Transverse colon (tissue), 4 donors: ENCODE results near the gene NT5C2. TPM values are rescaled to one million over a fixed set of nuclear protein-coding genes. Genes with fewer than 3 reads are reported as not detected.

Source experiments
- DNase-seq: peaks from one replicate; pipeline ENCODE4 v3.0.0-alpha.2; 2019
- H3K27ac ChIP-seq, 4 donors: fragments of 200-600 bp; sonication (generic); 2 replicates each; pipeline ENCODE4 v1.5.1; 2016 to 2018; ENCODE audit warnings: inconsistent platforms in 4 of 4
- H3K27me3 ChIP-seq: fragments of 200-600 bp; sonication (generic); 2 replicates; pipeline ENCODE4 v1.5.1; 2017; ENCODE audit warnings: inconsistent platforms
- H3K36me3 ChIP-seq, 4 donors: fragments of 200-600 bp; sonication (generic); 2 replicates each; pipeline ENCODE4 v1.5.1; 2017 to 2019; ENCODE audit warnings: inconsistent platforms in 4 of 4
- H3K4me1 ChIP-seq, 4 donors: fragments of 200-600 bp; sonication (generic); 2 replicates each; pipeline ENCODE4 v1.5.1; 2017 to 2020; ENCODE audit warnings: inconsistent platforms in 4 of 4
- H3K4me3 ChIP-seq, 4 donors: fragments of 200-600 bp; sonication (generic); 1 replicate in 1 of 4; 2 replicates in 3 of 4; pipeline versions ENCODE4 v1.5.1 to v1.6.1; 2017 to 2019; ENCODE audit warnings: inconsistent platforms in 4 of 4
- H3K9me3 ChIP-seq, 2 donors: fragments of 200-600 bp; sonication (generic); 2 replicates each; pipeline ENCODE4 v1.5.1; 2017 to 2019; ENCODE audit warnings: inconsistent platforms in 2 of 2
- CTCF ChIP-seq, 5 experiments: fragments of 200-600 bp in 3 of 5; fragments of 450-650 bp in 2 of 5; sonication (generic) in 3 of 5; IDR thresholded peaks; 1 replicate in 2 of 5; 2 replicates in 3 of 5; pipeline ENCODE4 v1.5.1; 2016 to 2017; ENCODE audit warnings: antibody characterized with exemption in 5 of 5, inconsistent platforms in 3 of 5, mild to moderate bottlenecking in 2 of 5, moderate library complexity in 1 of 5
- EP300 ChIP-seq: sonication (generic); formaldehyde crosslinking; IDR thresholded peaks from one replicate; pipeline ENCODE4 v1.6.1; 2017; ENCODE audit warnings: antibody characterized with exemption, low read depth
- POLR2A ChIP-seq: fragments of 450-650 bp; IDR thresholded peaks from one replicate; pipeline ENCODE4 v1.6.1; 2016; ENCODE audit warnings: antibody characterized with exemption, mild to moderate bottlenecking, moderate library complexity
- POLR2AphosphoS5 ChIP-seq, 3 donors: sonication (generic); formaldehyde crosslinking; IDR thresholded peaks; one replicate each; pipeline ENCODE4 v1.6.1; 2016; ENCODE audit warnings: antibody characterized with exemption in 3 of 3
- WGBS, 2 donors: methylation state at CpG; one replicate each; pipeline ENCODE4 v1.1.5; 2018; ENCODE audit warnings: low coverage in 1 of 2; 5-methylcytosine and 5-hydroxymethylcytosine counted together
- in situ Hi-C, 4 donors: fragments of 200-750 bp; cut with MboI; loops; one replicate each; pipeline versions ENCODE4 v1.15.0 to v1.15.1; 2017; ENCODE audit warnings: low sequenced_read_pairs in 3 of 4, low pct_ligation_motif_present in 1 of 4, low pct_unique_long_range_greater_than_20kb in 1 of 4
- intact Hi-C: fragments of 100-400 bp; cut with DNase I; formaldehyde crosslinking; loops from one replicate; pipeline ENCODE4 v1.15.1; 2023; ENCODE audit warnings: low total_unique reads
- total RNA-seq, 4 donors: library from RNA; depleted of rRNA; stranded (reverse); fragments of >200 nt; gene quantifications; one replicate each; pipeline ENCODE4 v1.1.0, GENCODE V29; 2016

NT5C2 gene
- total RNA-seq, 4 donors from 2014 or later: 77.1 to 135 (median 105) TPM

DNA sequence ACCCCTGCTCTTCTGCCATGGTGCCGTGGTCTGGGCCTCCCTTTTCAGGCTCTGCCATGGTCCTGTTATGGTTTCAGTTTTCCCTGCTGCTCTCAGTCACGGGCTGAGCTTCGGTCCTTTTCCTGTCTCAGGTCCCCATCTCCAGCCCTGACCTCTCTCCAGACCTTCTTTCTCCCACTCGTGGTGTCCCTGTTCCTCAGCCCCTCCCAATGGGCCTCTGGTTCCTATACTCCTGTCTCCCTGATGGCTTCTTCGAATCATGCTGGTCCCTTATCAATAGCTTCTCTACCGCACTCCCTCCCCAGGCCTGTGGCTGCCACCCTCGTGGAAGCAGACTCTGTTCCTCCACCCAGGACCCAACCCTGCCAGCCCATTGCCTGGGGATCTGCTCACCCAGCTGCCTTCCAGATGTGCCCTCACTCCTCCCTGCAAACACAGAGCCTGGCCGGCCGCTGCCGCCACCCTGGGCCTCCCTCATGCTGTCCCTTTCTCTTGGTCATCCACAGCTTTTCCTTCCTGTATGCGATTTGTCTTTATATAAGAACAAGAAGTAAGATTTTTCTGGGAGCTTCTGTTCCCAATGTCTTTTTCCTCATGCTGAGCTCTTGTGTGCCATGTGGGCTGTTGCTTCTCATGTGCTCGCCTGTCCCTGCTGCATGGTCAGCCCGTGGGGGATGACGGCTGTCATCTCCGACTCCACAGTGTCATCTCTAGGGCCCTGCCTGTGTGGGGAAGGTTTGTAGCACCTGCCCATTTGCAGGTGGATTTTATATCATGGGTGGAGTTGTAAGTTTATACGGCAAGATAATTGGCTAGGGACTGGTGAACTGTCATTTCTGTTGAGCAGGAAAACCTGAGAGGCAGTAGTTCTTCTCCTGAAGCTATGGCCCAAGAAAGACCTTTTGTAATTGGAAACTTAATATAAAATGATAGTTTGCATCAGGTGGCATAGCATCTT lies 126.7 kb downstream of the NT5C2 start:
- Histone ChIP-seq H3K4me1 (no peaks in the 10 kb centered on the region), H3K36me3 (peaks cover 0 to 4% (median 0%) of the 10 kb centered on the region in 4 donors), H3K27ac (no peak overlapping the region), H3K9me3 (no peaks in the 10 kb centered on the region), H3K4me3 (no peak overlapping the region), H3K27me3 (no peaks in the 10 kb centered on the region)
- 70 to 86% methylated on average over 6 to 16 of the region's 16 CpGs for WGBS, 2 donors
- no peak for DNase-seq
- no peak for TF ChIP-seq POLR2A
- TF ChIP-seq POLR2AphosphoS5 (IDR thresholded peaks at IDR 0.05): no peak
- TF ChIP-seq CTCF (IDR thresholded peaks at IDR 0.05): no peak
- TF ChIP-seq EP300: no peak
- in situ Hi-C loops (loop anchor here (5.0 to 25.0 kb wide), 6 partner anchors 132 to 329 kb away; partner anchors contain the start of genes CNNM2 (in 2 of the 4), CYP17A1 (in 2 of the 4) and WBP1L (in 2 of the 4)), intact Hi-C loops (no loop called here)

- TF ChIP-seq CTCF (IDR thresholded peaks at IDR 0.05) (no peak), POLR2AphosphoS5 (IDR thresholded peaks at IDR 0.05) (no peak), EP300 (no peak), POLR2A (no peak)
- intact Hi-C loops: no loop called here
- no peaks in the 10 kb centered on the region for H3K9me3 ChIP-seq
- H3K36me3 ChIP-seq: no peaks in the 10 kb centered on the region
- H3K4me1 ChIP-seq: no peaks in the 10 kb centered on the region
- no peak for DNase-seq
- no peaks in the 10 kb centered on the region for H3K27me3 ChIP-seq
- H3K4me3 ChIP-seq: no peak overlapping the region
- WGBS, 2 donors: 95 to 100% methylated on average over 3 to 4 of the region's 4 CpGs
- in situ Hi-C loops: loop anchor here (5.0 to 25.0 kb wide), 6 partner anchors 130 to 328 kb away; partner anchors contain the start of genes CNNM2 (in 2 of the 4), CYP17A1 (in 2 of the 4) and WBP1L (in 2 of the 4)
- no peak overlapping the region for H3K27ac ChIP-seq
Observed at GRCh38 chr10:103064956-103065355, 128.1 kb downstream of the NT5C2 start.

- DNase-seq: no peak
- Histone ChIP-seq H3K4me1 (no peaks in the 10 kb centered on the region), H3K9me3 (no peaks in the 10 kb centered on the region), H3K27me3 (no peaks in the 10 kb centered on the region), H3K36me3 (no peaks in the 10 kb centered on the region), H3K4me3 (no peak overlapping the region), H3K27ac (no peak overlapping the region)
- in situ Hi-C loops (loop anchor here (10.0 to 25.0 kb wide), 5 partner anchors 128 to 326 kb away; partner anchors contain the start of genes CYP17A1 (in 2 of the 4), WBP1L (in 2 of the 4) and CNNM2 (in 1 of the 4)), intact Hi-C loops (no loop called here)
- 80 to 84% methylated on average over 1 to 15 of the region's 15 CpGs for WGBS, 2 donors
- peak in 1 of 5 experiments; percentile 3 for TF ChIP-seq CTCF (IDR thresholded peaks at IDR 0.05)
- no peak for TF ChIP-seq EP300
Observed at GRCh38 chr10:103062854-103063590, 130.1 kb downstream of the NT5C2 start.

GRCh38 chr10:103060575-103060974 lies 132.5 kb downstream of the NT5C2 start:
- H3K4me1 ChIP-seq: no peaks in the 10 kb centered on the region
- no peaks in the 10 kb centered on the region for H3K36me3 ChIP-seq
- no peaks in the 10 kb centered on the region for H3K9me3 ChIP-seq
- TF ChIP-seq CTCF (IDR thresholded peaks at IDR 0.05) (no peak), EP300 (no peak), POLR2A (no peak), POLR2AphosphoS5 (IDR thresholded peaks at IDR 0.05) (no peak)
- no peak overlapping the region for H3K27ac ChIP-seq
- in situ Hi-C loops (loop anchor here (10.0 to 25.0 kb wide), 5 partner anchors 126 to 323 kb away; partner anchors contain the start of genes CYP17A1 (in 2 of the 4), WBP1L (in 2 of the 4) and CNNM2 (in 1 of the 4)), intact Hi-C loops (no loop called here)
- 82 to 96% methylated on average over 2 of the region's 2 CpGs for WGBS, 2 donors
- H3K27me3 ChIP-seq: no peaks in the 10 kb centered on the region
- H3K4me3 ChIP-seq: no peak overlapping the region
- DNase-seq: no peak
